MM.1S (cell line): ENCODE results near the gene COP1.

Experiments used
- DNase-seq: peaks from one replicate; pipeline ENCODE4 v3.0.0-alpha.2; 2015
- H2AFZ ChIP-seq: fragments of 300-600 bp; sonication (generic); 2 replicates; pipeline ENCODE4 v1.6.0; 2016; ENCODE audit warnings: antibody characterized with exemption, low read length
- H3F3A ChIP-seq: fragments of 300-600 bp; sonication (generic); 2 replicates; pipeline ENCODE4 v1.6.1; 2016; ENCODE audit warnings: mild to moderate bottlenecking, antibody characterized with exemption, low read length, moderate library complexity, mixed read lengths; ENCODE audit not compliant: insufficient read depth
- H3K27ac ChIP-seq: fragments of 300-600 bp; sonication (generic); 2 replicates; pipeline ENCODE4 v1.5.1; 2016; ENCODE audit warnings: mild to moderate bottlenecking, low read length
- H3K27me3 ChIP-seq: fragments of 300-600 bp; sonication (generic); replicated peaks from 2 replicates; pipeline ENCODE4 v1.6.0; 2016; ENCODE audit warnings: low read length; ENCODE audit not compliant: insufficient read depth
- H3K36me3 ChIP-seq: fragments of 300-600 bp; sonication (generic); replicated peaks from 2 replicates; pipeline ENCODE4 v1.6.1; 2016; ENCODE audit warnings: mild to moderate bottlenecking, low read length, mixed read lengths; ENCODE audit not compliant: insufficient read depth
- H3K4me1 ChIP-seq: fragments of 300-600 bp; sonication (generic); 2 replicates; pipeline ENCODE4 v1.6.1; 2016; ENCODE audit warnings: low read length, mixed read lengths
- H3K4me2 ChIP-seq: fragments of 300-600 bp; sonication (generic); 2 replicates; pipeline ENCODE4 v1.6.0; 2016; ENCODE audit warnings: low read depth, low read length
- H3K4me3 ChIP-seq: fragments of 300-600 bp; sonication (generic); 2 replicates; pipeline ENCODE4 v1.5.1; 2016; ENCODE audit warnings: low read length, mixed read lengths
- H3K79me2 ChIP-seq: fragments of 300-600 bp; sonication (generic); 2 replicates; pipeline ENCODE4 v1.6.1; 2016; ENCODE audit warnings: mixed run types, low read length, mixed read lengths
- H3K9ac ChIP-seq: fragments of 300-600 bp; sonication (generic); 2 replicates; pipeline ENCODE4 v1.6.1; 2016; ENCODE audit warnings: low read length, mixed read lengths
- H3K9me2 ChIP-seq: fragments of 300-600 bp; sonication (generic); replicated peaks from 2 replicates; pipeline ENCODE4 v1.6.1; 2016; ENCODE audit warnings: mild to moderate bottlenecking, low read length, mixed read lengths; ENCODE audit not compliant: insufficient read depth
- H3K9me3 ChIP-seq: fragments of 300-600 bp; sonication (generic); replicated peaks from 2 replicates; pipeline ENCODE4 v1.6.1; 2016; ENCODE audit warnings: mild to moderate bottlenecking, low read length, mixed read lengths; ENCODE audit not compliant: insufficient read depth
- H4K20me1 ChIP-seq: fragments of 300-600 bp; sonication (generic); 2 replicates; pipeline ENCODE4 v1.6.1; 2016; ENCODE audit warnings: mild to moderate bottlenecking, low read length, moderate library complexity, mixed read lengths; ENCODE audit not compliant: insufficient read depth
- EZH2 ChIP-seq: fragments of 300-600 bp; sonication (generic); optimal IDR thresholded peaks from 2 replicates; pipeline ENCODE3; 2017; ENCODE audit warnings: low read depth, mild to moderate bottlenecking, antibody characterized with exemption, low read length, mixed read lengths
- EZH2phosphoT487 ChIP-seq: fragments of 300-600 bp; sonication (generic); IDR thresholded peaks from 2 replicates; pipeline ENCODE4 v1.6.1; 2018; ENCODE audit warnings: antibody characterized with exemption, low read length
- TF ChIP-seq, protein P1 (sequence below): fragments of 300-600 bp; sonication (generic); IDR thresholded peaks from 2 replicates; pipeline ENCODE4 v1.5.1; 2016; ENCODE audit warnings: antibody characterized with exemption, low read length, mixed read lengths

Gene COP1

GRCh38 chr1:175902281-175902680 lies 304.8 kb downstream of the COP1 start:
- H3K36me3 ChIP-seq = no peaks in the 10 kb centered on the region
- no peak for DNase-seq
- no peak overlapping the region for H3K9ac ChIP-seq
- H3K9me3 ChIP-seq = no peaks in the 10 kb centered on the region
- no peaks in the 10 kb centered on the region for H3K27me3 ChIP-seq
- H3K4me3 ChIP-seq = no peak overlapping the region
- H2AFZ ChIP-seq = no peak overlapping the region
- H3K9me2 ChIP-seq = no peaks in the 10 kb centered on the region
- no peaks in the 10 kb centered on the region for H3K4me1 ChIP-seq
- H4K20me1 ChIP-seq = no peaks in the 10 kb centered on the region
- no peak overlapping the region for H3K4me2 ChIP-seq
- no peak for TF ChIP-seq EZH2
- no peaks in the 10 kb centered on the region for H3K79me2 ChIP-seq
- H3K27ac ChIP-seq = no peak overlapping the region
- H3F3A ChIP-seq = no peaks in the 10 kb centered on the region

- H3K4me3 ChIP-seq = no peak overlapping the region
- no peak overlapping the region for H2AFZ ChIP-seq
- H3K4me2 ChIP-seq = no peak overlapping the region
- no peak overlapping the region for H3K9ac ChIP-seq
- TF ChIP-seq EZH2 = no peak
- TF ChIP-seq EZH2phosphoT487 = no peak
- TF ChIP-seq, protein P1, sequence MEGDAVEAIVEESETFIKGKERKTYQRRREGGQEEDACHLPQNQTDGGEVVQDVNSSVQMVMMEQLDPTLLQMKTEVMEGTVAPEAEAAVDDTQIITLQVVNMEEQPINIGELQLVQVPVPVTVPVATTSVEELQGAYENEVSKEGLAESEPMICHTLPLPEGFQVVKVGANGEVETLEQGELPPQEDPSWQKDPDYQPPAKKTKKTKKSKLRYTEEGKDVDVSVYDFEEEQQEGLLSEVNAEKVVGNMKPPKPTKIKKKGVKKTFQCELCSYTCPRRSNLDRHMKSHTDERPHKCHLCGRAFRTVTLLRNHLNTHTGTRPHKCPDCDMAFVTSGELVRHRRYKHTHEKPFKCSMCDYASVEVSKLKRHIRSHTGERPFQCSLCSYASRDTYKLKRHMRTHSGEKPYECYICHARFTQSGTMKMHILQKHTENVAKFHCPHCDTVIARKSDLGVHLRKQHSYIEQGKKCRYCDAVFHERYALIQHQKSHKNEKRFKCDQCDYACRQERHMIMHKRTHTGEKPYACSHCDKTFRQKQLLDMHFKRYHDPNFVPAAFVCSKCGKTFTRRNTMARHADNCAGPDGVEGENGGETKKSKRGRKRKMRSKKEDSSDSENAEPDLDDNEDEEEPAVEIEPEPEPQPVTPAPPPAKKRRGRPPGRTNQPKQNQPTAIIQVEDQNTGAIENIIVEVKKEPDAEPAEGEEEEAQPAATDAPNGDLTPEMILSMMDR = no peak
- H3K27me3 ChIP-seq = no peaks in the 10 kb centered on the region
- no peaks in the 10 kb centered on the region for H3K9me3 ChIP-seq
- H3K9me2 ChIP-seq = no peaks in the 10 kb centered on the region
- H3K4me1 ChIP-seq = no peaks in the 10 kb centered on the region
- no peaks in the 10 kb centered on the region for H4K20me1 ChIP-seq
- no peak for DNase-seq
- no peak overlapping the region for H3K27ac ChIP-seq
- H3K79me2 ChIP-seq = no peaks in the 10 kb centered on the region
- H3K36me3 ChIP-seq = no peaks in the 10 kb centered on the region
- H3F3A ChIP-seq = no peaks in the 10 kb centered on the region
Measured at GRCh38 chr1:175901076-175901836, 305.8 kb downstream of the COP1 start.

- no peak for DNase-seq
Measured at GRCh38 chr1:175900171-175900570, 306.9 kb downstream of the COP1 start.

DNA sequence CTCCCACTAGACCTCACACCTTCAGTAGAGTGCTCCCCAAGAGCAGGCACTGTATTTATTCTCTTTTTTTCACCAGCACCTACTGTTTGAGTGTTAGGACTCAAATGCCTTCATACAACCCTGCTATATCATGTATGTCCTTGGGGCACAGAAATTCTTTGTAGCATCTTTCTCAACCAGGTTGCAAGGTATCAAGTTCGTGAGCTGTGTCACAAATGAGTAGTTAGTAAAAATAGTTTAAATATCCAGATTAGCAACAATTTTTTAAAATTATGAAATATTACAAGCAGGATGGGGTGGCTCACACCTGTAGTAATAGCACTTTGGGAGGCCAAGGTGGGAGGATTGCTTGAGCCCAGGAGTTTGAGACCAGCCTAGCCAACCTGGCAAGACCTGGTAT lies 311.1 kb downstream of the COP1 start:
- H3F3A ChIP-seq = no peaks in the 10 kb centered on the region
- TF ChIP-seq EZH2phosphoT487 = no peak
- no peak for TF ChIP-seq EZH2
- TF ChIP-seq, protein P1 = no peak
- no peak overlapping the region for H2AFZ ChIP-seq
- no peaks in the 10 kb centered on the region for H3K4me1 ChIP-seq
- H3K9me3 ChIP-seq = no peaks in the 10 kb centered on the region
- no peak overlapping the region for H3K9ac ChIP-seq
- no peaks in the 10 kb centered on the region for H3K27me3 ChIP-seq
- H3K36me3 ChIP-seq = no peaks in the 10 kb centered on the region
- H3K4me2 ChIP-seq = no peak overlapping the region
- no peaks in the 10 kb centered on the region for H3K9me2 ChIP-seq
- H3K79me2 ChIP-seq = no peaks in the 10 kb centered on the region
- H3K4me3 ChIP-seq = no peak overlapping the region
- no peak for DNase-seq
- H3K27ac ChIP-seq = no peak overlapping the region
- H4K20me1 ChIP-seq = no peaks in the 10 kb centered on the region

More at GRCh38 chr1:175900171-175900570, 306.9 kb downstream of the COP1 start:
- no peaks in the 10 kb centered on the region for H3K9me3 ChIP-seq
- TF ChIP-seq EZH2 (no peak), EZH2phosphoT487 (no peak)
- TF ChIP-seq, protein P1 = no peak
- H3K27ac ChIP-seq = no peak overlapping the region
- no peak overlapping the region for H3K4me3 ChIP-seq
- H3K9ac ChIP-seq = no peak overlapping the region
- H3K27me3 ChIP-seq = no peaks in the 10 kb centered on the region
- H3K4me1 ChIP-seq = no peaks in the 10 kb centered on the region
- no peaks in the 10 kb centered on the region for H4K20me1 ChIP-seq
- no peaks in the 10 kb centered on the region for H3F3A ChIP-seq
- H3K79me2 ChIP-seq = no peaks in the 10 kb centered on the region
- H3K9me2 ChIP-seq = no peaks in the 10 kb centered on the region
- no peak overlapping the region for H2AFZ ChIP-seq
- H3K4me2 ChIP-seq = no peak overlapping the region
- H3K36me3 ChIP-seq = no peaks in the 10 kb centered on the region
